Hepatocyte (in vitro differentiated cells): Measurements from ENCODE around the gene FBXO9.

ENCODE experiments used
- EZH2 ChIP-seq: fragments of 200-600 bp; sonication (generic); IDR thresholded peaks from 2 replicates; pipeline ENCODE4 v1.6.1; 2016; ENCODE audit warnings: antibody characterized with exemption, mild to moderate bottlenecking, borderline replicate concordance
- TF ChIP-seq, protein P1 (sequence below): fragments of 200-600 bp; sonication (generic); IDR thresholded peaks from 2 replicates; pipeline ENCODE4 v1.5.1; 2016; ENCODE audit warnings: antibody characterized with exemption, mild to moderate bottlenecking; ENCODE audit not compliant: poor library complexity

DNA sequence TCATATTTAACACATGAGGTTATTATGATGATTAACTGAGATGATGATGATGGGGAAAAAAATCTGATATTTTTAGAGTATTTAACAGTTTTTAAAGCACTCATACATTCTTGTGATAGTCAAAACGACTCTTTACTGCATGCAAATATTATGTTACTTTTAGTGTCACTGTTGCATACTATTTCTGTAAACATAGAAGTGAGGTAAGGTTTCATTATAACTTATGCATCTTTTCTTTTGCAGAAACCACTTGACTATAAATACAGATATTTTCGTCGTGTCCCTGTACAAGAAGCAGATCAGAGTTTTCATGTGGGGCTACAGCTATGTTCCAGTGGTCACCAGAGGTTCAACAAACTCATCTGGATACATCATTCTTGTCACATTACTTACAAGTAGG is 30.1 kb downstream of the FBXO9 start:
- TF ChIP-seq, protein P1, sequence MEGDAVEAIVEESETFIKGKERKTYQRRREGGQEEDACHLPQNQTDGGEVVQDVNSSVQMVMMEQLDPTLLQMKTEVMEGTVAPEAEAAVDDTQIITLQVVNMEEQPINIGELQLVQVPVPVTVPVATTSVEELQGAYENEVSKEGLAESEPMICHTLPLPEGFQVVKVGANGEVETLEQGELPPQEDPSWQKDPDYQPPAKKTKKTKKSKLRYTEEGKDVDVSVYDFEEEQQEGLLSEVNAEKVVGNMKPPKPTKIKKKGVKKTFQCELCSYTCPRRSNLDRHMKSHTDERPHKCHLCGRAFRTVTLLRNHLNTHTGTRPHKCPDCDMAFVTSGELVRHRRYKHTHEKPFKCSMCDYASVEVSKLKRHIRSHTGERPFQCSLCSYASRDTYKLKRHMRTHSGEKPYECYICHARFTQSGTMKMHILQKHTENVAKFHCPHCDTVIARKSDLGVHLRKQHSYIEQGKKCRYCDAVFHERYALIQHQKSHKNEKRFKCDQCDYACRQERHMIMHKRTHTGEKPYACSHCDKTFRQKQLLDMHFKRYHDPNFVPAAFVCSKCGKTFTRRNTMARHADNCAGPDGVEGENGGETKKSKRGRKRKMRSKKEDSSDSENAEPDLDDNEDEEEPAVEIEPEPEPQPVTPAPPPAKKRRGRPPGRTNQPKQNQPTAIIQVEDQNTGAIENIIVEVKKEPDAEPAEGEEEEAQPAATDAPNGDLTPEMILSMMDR: no peak
- TF ChIP-seq EZH2: no peak
